Measurements from ENCODE around the gene TRAK2.
"Not testable (repeated sequence)": the region's sequence is repeated elsewhere in the genome, so short reads cannot be mapped to it uniquely, and the experiment has no call there.

Gene TRAK2

DNA sequence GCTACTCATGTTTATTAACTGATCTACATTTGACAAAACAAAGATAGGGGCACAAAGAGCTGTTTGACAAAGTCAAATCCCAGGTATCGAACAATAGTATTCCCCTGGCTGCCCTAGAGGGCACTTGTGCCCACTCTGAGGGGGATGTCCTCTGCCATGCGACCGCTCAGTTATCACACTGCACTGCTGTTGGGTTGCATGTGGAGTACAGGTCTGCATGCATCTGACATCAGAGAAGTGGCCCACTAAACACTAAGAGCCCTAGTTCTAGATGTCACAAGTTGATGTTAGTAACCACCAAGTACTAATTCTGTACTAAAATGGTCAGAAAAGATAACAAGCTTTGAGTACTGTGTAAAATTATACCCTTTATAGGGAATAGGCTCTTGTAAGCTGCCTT is 74.0 kb downstream of the TRAK2 start:
- in situ Hi-C loops (cut with MboI; ENCODE audit: low pct_unique_long_range_greater_than_20kb, low sequenced_read_pairs): no loop called here
- no peak for DNase-seq

DNA sequence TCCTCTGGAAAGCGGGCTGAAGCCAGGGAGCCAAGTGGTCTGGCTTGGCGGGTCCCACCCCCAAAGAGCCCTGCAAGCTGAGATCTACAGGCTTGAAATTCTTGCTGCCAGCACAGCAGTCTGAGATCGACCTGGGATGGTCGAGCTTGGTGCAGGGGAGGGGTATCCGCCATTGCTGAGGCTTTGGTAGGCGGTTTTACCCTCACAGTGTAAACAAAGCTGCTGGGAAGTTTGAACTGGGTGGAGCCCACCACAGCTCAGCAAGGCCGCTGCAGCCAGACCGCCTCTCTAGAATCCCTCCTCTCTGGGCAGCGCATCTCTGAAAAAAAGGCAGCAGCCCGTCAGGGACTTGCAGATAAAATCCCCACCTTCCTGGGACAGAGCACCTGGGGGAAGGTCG is 81.5 kb downstream of the TRAK2 start:
- in situ Hi-C loops (cut with MboI; ENCODE audit: low pct_unique_long_range_greater_than_20kb, low sequenced_read_pairs): loop anchor here (25.0 kb wide), 1 partner anchor 107 kb away; the partner anchor contains the start of gene CASP8
- no peak for DNase-seq

DNA sequence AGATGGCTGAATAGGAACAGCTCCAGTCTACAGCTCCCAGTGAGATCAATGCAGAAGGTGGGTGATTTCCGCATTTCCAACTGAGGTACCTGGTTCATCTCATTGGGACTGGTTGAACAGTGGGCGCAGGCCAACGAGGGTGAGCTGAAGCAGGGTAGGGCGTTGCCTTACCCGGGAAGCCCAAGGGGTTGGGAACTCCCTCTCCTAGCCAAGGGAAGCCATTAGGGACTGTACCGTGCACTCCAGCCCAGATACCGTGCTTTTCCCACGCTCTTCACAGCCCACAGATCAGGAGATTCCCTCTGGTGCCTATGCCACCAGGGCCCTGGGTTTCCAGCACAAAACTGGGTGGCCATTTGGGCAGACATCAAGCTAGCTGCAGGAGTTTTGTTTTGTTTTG is 81.9 kb downstream of the TRAK2 start:
- DNase-seq: not testable (repeated sequence)
- in situ Hi-C loops (cut with MboI; ENCODE audit: low pct_unique_long_range_greater_than_20kb, low sequenced_read_pairs): loop anchor here (25.0 kb wide), 1 partner anchor 107 kb away; the partner anchor contains the start of gene CASP8

DNA sequence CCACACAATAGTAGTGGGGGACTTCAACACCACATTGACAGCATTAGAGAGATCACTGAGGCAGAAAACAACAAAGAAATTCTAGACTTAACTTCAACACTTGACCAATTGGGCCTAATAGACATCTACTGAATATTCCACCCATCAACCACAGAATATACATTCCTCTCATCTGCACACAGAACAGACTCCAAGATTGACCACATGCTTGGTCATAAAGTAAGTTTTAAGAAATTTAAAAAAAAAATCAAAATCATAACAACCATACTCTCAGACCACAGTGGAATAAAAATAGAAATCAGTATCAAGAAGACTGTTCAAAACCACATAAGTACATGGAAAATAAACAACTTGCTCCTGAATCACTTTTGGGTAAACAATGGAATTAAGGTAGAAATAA is 85.1 kb downstream of the TRAK2 start:
- DNase-seq: no peak
- in situ Hi-C loops (cut with MboI; ENCODE audit: low pct_unique_long_range_greater_than_20kb, low sequenced_read_pairs): loop anchor here (25.0 kb wide), 1 partner anchor 104 kb away; the partner anchor contains the start of gene CASP8

DNA sequence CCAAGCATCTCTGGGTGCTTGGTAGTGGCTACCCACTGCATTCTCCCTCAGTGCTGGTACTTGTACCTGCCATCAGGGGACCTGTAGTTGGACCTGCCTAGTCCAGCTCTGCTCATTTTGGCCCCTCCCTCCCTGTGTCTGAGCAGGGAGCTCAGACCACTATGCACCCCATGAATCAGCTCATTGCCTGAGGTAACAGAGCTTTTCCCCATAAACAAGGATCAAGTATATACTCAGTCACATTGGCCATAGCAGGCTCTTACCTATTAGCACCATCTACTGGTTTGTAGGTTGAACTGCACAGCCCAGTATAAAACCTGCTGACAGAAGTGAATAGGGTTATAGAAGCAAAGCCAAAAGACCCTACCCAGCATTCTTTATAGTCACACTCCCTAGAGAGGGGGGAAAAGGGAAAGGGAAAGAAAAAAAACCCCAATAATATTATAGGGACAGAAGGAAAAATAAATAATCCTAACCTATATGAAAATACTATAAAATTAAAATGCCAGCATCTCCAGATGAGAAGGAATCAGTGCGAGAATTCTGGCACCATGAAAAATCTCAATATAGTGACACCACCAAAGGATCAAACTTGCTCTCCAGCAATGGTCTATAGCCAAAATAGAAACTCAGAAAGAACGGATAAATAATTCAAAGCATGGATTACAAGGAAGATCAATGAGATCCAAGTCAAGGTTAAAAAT is 87.2 kb downstream of the TRAK2 start:
- peak; percentile 74 for DNase-seq
- in situ Hi-C loops (cut with MboI; ENCODE audit: low pct_unique_long_range_greater_than_20kb, low sequenced_read_pairs): loop anchor here (25.0 kb wide), 1 partner anchor 102 kb away; the partner anchor contains the start of gene CASP8

DNA sequence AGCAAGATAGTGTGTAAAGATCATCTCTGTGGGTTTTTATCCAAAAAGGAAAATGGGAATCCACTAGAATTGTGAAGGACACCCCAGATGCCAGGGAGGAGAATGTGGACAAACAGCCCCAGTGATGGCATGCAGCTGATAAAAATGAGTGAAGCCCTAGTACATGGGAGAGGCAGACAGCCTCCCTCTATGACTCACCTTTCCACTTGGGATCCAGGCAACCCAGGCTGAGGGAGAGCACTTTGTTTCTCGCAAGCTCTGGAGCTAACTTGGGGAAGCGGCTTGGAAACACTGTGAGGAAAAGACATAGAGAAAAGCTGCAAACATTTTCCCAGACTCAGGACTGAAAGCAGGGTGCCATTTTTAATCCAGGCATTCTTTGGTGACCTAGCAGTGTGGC is 88.9 kb downstream of the TRAK2 start:
- in situ Hi-C loops (cut with MboI; ENCODE audit: low pct_unique_long_range_greater_than_20kb, low sequenced_read_pairs): loop anchor here (25.0 kb wide), 1 partner anchor 100 kb away; the partner anchor contains the start of gene CASP8
- DNase-seq: no peak

DNA sequence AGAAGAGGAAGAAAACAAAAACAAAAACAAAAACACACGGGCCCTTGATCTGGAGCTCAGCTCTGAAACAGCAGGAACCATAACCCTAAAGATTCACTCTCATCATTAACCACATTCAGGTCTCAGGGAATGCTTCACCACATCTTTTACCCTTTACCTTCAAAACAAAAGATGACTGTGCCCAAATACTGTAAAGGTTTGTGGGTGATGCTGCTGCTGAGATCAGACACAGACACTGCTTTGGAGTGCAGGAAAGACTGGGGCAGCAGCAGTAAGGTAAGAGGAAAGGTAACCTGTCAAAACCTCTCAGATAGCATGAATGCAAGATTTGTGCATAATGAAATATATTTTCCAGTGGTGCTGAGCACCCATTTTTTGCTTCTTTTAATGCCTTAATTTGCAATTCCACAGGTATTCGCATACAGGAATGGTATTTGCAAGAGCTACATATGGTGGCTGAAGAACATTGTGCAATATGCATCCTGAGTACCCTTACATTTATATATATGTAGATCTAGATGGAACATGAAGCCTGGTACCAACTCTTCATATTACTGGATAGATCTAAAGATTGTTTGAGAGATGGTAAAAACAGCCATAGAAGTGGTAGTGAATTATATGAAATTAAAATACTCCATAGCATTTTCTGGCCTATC is 90.1 kb downstream of the TRAK2 start:
- in situ Hi-C loops (cut with MboI; ENCODE audit: low pct_unique_long_range_greater_than_20kb, low sequenced_read_pairs): loop anchor here (25.0 kb wide), 1 partner anchor 99 kb away; the partner anchor contains the start of gene CASP8
- no peak for DNase-seq

DNA sequence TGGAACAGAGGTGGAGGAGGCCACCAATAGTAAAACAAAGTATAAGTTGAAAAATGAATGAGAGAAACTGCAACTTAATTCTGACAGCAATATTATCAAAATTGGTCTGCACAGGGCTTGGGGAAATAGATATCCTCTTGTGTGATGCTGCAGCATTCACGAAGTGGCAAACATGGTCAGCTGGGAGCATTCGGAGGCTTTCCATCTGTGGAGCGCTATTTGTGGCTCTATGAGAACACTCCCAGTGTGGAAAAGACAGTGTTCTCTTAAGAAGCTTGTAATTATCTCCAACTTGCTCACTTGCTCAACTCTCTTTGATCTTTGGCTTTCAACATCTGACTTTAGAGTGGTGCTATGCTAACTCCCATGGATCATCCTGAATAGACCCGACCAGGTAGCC is 91.0 kb downstream of the TRAK2 start:
- no peak for DNase-seq
- in situ Hi-C loops (cut with MboI; ENCODE audit: low pct_unique_long_range_greater_than_20kb, low sequenced_read_pairs): loop anchor here (25.0 kb wide), 1 partner anchor 98 kb away; the partner anchor contains the start of gene CASP8

DNA sequence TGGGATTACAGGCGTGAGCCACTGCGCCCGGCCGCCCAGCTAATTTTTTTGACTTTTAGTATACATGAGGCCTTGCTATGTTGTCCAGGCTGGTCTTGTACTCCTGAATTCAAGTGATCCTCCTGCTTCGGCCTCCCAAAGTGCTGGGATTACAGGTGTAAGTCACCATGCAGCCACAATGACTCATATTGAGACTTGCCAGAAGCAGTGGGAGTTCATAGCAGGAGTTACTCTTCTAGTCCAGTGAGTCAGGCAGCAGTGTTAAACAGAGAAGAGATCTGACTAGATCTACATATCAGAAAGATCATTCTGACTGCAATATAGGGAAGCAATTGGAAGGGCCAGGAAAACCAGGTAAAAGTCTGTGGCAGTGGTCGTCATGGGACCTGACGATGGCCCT is 92.6 kb downstream of the TRAK2 start:
- in situ Hi-C loops (cut with MboI; ENCODE audit: low pct_unique_long_range_greater_than_20kb, low sequenced_read_pairs): loop anchor here (25.0 kb wide), 1 partner anchor 96 kb away; the partner anchor contains the start of gene CASP8
- no peak for DNase-seq

DNA sequence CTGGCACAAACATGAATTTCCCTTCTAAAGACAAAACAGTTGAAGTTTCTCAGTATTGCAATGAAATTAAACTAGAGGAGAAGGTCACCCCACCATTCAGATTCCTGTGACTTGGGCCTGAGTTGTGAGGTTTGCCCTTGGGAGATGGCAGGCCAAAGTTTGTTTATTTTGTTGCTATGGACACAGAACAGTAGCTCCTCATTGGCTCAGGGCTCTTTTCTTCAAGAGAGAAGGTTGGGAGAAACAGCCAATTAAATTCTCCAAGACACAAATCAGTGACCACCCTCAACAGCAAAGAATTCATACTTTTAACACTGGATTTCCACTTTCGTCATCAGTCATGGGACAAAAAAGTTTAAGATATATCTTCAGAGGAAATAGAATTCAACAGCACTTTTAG is 94.0 kb downstream of the TRAK2 start, which contains the start of gene FLACC1:
TSS of gene FLACC1 (minus strand) at position 125 of the 400 bp plus-strand sequence. CDS start 5,941 bp downstream, outside the sequence.
- DNase-seq: peak; percentile 29
- in situ Hi-C loops (cut with MboI; ENCODE audit: low pct_unique_long_range_greater_than_20kb, low sequenced_read_pairs): loop anchor here (25.0 kb wide), 1 partner anchor 95 kb away; the partner anchor contains the start of gene CASP8

DNA sequence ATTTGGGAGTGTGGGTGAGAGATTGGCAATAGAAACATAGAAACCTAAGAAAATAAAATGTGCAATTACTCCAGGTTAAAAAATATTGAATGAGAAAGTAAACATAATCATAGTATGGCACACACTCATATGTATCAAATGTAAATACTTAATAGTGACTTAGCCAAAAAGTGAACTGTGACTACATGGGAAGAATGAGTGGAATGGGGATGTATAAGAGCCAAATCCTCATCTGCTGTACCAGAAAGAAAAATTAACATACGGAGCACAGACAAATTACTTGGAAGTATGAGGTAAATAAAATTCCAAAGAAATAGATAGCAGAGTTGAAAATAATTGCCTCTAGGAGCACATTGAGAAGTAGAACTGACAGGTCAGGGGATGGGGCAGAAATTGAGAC is 98.1 kb downstream of the TRAK2 start:
- in situ Hi-C loops (cut with MboI; ENCODE audit: low pct_unique_long_range_greater_than_20kb, low sequenced_read_pairs): loop anchor here (25.0 kb wide), 1 partner anchor 91 kb away; the partner anchor contains the start of gene CASP8

DNA sequence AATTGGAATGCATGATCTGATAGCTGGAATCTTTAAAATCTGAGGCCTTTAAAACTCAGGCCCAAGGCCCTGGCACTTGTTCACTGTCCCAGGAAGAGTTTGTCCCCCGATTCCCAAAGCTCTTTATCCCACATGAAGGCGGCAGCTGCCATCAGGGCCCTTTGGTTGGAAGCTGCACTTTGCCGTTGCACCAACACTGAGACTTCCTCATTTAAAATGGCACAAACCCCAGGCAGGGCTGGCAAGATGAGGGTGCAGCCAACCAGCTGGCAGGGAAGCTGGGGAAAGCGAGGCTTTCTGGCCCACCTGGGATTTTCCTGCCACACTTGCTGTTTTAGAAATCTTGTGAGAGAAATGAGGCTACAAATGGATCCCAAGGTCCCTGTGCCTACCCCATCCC is 100.4 kb downstream of the TRAK2 start:
- in situ Hi-C loops (cut with MboI; ENCODE audit: low pct_unique_long_range_greater_than_20kb, low sequenced_read_pairs): loop anchor here (25.0 kb wide), 1 partner anchor 89 kb away; the partner anchor contains the start of gene CASP8
- no peak for DNase-seq

More for the DNA sequence above, 98.1 kb downstream of the TRAK2 start:
- DNase-seq: no peak

DNA sequence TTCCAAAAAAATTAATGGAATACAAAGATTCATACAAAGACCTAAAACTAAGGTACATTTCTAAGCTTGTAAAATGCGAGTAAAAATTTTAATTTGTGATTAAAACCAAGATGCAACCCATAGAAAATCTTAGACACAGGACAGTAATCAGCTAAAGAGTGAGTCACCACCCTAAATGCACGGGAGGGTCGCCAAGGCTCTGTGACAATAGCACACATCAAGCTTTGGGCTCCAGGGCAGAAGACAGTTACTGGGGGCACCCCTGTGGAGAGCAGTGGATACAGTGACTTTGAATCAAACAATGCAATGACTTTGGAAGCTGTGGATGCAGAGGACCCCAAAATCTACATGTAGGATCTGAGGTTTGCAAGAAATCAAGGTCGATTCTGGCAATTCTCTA is 101.7 kb downstream of the TRAK2 start:
- no peak for DNase-seq
- in situ Hi-C loops (cut with MboI; ENCODE audit: low pct_unique_long_range_greater_than_20kb, low sequenced_read_pairs): no loop called here

DNA sequence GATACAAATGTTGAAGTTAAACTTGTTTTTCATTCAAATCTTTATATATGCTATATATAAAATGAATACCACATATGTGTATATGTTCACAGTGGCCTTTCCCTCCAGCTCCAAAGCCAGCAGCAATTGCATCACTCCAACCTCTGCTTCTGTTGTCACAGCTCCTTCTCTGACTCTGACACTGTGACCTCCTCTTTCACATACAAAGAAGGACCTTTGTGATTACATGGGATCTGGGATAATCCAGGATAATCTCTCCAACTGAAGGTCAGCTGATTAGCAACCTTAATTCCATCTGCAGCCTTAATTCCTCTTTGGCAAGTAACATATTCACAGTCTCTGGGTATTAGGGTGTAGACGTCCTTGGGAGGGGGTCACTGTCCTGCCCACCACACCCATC is 102.5 kb downstream of the TRAK2 start:
- in situ Hi-C loops (cut with MboI; ENCODE audit: low pct_unique_long_range_greater_than_20kb, low sequenced_read_pairs): no loop called here
- no peak for DNase-seq

DNA sequence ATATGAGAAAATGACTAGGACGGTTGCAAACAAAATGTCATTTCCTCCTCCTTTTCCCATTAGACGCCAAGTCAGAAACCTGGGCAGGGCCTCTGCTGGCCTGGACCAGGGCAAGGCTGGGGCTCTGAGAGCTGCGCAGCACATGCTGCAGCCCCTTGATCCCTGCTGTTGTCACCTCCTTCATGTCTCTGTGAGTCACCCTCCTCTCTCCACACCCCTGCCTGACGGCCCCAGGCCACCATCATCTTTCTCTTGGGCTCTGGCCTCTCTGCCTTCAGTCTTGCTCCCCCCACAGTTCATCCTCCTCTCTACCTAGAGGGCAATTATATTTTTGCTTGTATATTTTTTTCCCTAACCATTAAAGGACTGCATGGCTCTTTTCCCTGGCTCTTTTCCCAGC is 104.1 kb downstream of the TRAK2 start:
- in situ Hi-C loops (cut with MboI; ENCODE audit: low pct_unique_long_range_greater_than_20kb, low sequenced_read_pairs): no loop called here
- no peak for DNase-seq

DNA sequence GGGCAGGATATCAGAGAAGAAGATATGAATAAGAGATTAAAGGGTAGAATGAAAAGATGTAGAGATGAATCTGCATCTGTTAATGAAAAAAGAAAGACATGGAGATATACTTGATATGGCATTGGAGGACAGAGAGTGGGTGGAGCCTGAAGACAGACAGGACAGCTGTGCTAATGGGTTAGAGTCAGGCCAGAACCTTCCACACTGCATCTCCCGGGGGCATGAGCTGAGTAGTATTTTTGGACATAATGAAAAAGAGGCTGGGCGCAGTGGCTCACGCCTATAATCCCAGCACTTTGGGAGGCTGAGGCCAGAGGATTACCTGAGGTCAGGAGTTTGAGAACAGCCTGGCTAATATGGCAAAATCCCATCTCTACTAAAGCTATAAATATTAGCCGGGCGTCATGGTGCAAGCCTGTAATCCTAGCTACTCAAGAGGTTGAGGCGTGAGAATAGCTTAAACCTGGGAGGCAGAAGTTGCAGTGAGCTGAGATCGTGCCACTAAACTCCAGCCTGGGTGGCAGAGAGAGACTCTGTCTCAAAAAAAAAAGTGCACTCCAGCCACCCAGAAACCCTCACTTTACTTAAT is 105.5 kb downstream of the TRAK2 start:
- in situ Hi-C loops (cut with MboI; ENCODE audit: low pct_unique_long_range_greater_than_20kb, low sequenced_read_pairs): no loop called here
- no peak for DNase-seq

DNA sequence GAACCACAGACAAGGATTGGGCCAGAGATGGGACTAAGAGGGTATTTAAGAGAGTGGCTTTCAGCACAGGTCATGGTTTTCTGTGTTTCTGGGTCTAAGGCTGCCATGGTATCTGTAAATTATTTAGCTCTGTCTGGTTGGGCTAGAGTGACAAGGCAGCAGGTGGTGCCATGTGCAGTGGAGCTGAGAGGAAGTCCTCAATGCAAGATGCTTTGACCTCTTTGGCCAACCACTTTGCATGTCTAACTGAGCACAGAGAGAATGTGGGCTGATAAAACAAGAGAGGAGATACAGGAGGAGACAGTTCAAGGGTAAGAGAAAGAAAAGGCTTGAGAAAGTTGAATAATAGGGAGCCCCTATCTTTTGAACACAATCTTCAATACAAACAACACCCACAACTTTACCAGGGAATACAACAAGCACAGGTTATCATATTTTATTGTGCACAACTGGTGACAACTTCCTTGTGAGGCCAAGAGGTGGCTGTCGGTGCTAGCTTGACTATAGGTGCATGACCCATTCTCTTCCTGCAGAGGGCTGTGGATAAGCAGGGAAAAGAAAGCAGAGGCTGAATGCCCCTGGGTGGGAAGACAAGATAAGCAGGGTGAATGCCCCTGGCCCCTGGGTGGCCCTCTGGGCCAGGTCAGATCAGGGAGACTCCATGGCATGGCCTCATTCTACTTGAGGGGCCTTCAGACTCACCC is 106.4 kb downstream of the TRAK2 start:
- in situ Hi-C loops (cut with MboI; ENCODE audit: low pct_unique_long_range_greater_than_20kb, low sequenced_read_pairs): no loop called here
- no peak for DNase-seq

DNA sequence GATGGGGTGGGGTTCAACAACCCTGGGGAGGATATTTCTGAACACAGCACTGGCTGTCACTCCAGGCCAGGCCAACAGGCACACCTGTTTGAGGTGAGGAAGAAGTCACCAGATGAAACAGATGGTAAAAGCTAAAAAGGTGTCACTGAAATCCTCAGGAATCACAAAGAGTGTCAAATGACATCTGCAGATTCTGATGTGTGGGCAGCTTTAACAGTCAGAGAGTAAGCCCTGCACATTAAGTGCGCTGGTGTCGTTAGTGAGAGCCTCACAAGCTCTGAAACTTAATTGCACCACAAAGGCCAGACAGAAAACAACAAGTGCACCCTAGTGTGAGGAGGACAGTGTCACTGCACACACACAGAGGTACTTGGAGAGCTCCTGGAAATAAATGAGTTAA is 107.7 kb downstream of the TRAK2 start:
- DNase-seq: no peak
- in situ Hi-C loops (cut with MboI; ENCODE audit: low pct_unique_long_range_greater_than_20kb, low sequenced_read_pairs): no loop called here

DNA sequence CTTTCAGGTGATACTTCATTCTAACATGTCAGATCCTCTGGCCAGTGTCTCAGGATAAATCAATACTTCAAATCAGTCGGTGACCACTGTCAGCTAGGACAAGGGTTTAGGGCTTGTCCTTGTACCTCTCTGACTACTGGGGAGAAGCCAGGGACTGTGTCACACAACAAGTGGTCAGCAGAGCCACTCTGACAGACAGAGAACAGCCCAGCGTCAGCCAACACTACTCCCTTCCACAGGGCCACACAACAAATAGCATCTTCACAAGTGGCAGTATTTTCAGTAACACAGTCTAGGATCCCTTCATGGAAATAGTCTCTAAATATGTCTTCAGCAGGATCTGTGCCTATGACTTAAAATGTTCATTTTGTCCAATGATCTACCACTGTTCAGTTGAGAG is 108.3 kb downstream of the TRAK2 start:
- DNase-seq: no peak
- in situ Hi-C loops (cut with MboI; ENCODE audit: low pct_unique_long_range_greater_than_20kb, low sequenced_read_pairs): no loop called here
